GM18508 (cell line): ENCODE results near the gene SCMH1.
"Not testable (repeated sequence)": the region's sequence is repeated elsewhere in the genome, so short reads cannot be mapped to it uniquely, and the experiment has no call there.

Source experiments
- ATAC-seq: cut with Tn5 transposase; IDR thresholded peaks from one replicate; pipeline ENCODE4 v1.9.1; 2021; ENCODE audit warnings: moderate number of reproducible peaks; ENCODE audit not compliant: insufficient read depth, unreplicated experiment

SCMH1 gene

DNA sequence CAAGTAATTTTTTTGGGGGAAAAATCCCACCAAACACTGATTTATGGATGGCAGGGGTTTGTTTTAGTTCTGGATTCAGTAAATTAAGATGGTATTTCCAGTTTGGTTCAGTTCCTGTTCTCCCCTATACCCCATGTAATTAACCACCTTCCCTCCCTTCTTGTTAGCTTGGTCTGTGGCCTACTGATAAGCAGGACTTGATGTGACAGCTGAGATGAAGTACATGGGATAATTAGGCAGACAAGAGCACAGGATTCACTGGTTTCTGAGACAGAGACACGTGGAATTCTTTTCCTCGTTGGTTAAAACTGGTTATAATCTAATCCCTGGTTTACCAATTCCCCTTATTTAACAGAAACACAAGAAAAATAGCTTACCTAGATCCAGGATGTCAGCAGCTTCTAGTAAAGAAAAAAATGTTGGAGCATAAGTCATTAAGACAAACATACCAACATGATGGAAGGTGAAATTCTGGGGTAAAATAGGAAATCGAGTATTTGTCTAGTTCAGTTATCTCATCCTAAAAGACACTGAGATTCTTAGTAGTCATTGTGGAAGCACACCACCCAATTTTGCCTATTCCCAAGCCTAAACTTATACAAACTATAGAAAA lies 81.5 kb downstream of the SCMH1 start:
- no peak for ATAC-seq

DNA sequence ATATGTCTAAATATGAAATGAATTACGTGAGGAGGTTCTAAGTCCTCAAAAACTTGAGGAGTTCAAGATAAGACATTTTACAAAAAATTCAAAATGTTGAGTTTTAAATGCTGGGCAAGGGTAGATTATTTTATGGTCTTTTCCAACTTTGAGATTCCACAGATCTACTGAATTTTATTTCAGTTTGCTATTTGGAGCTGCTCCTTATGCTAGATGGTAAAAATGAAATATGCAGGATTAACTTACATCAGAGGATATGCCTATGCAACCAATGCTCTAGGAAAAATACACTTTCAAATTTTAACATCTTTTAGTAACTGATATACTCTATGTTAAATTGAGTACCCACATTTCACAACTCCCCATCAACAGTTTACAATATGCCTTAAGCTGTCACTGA lies 83.1 kb downstream of the SCMH1 start:
- ATAC-seq: no peak

DNA sequence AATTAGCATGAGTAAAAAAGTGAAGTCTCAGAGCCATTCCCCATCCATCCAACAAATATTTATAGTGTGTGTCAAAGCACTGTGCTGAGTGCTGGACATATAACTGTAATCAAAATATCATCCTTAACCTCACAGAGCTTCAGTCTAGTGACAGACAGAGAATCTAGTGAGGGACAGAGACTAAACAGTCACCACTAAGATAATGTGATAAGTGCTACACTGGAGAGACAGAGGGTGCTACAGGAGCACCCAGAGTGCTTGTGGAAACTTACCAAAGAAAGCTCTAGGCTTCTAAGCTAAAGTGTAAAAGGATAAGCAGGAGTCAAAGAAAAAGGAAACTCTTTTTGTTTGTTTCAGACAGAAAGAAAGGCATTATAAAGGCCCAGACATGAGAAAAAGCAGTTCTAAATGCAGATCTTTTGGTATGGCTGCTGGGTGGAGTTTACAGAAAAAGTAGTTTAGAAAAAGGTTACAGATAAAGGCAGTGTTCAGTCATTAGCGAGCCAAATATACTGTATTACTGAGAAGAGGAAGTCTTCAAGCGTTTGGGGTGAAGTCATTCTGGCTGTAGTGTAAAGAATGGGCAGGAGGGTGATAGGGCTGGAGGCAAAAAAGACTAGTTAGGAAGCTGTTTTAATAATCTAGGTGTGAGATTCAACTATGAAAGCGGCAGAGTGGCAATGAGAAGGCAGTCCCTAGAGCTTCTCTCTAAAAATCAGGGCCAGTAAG lies 83.8 kb downstream of the SCMH1 start:
- no peak for ATAC-seq

DNA sequence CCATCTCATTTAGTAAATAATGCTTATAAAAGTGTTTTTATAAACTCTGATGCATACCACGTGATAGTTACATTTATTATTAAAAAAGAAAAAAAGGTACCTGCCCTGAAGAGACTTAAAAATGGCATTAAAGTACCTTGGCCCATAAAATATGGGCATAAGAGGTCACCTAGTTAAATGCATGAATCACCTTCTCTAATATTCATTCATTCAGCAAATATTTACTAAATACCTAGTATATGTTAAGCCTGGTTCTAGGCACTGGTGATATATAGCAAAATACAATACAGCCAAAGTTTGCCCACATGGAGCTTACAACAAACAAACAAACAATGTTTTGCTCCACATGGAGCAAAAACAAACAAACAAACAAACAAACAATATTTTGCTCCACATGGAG lies 87.0 kb downstream of the SCMH1 start:
- no peak for ATAC-seq

DNA sequence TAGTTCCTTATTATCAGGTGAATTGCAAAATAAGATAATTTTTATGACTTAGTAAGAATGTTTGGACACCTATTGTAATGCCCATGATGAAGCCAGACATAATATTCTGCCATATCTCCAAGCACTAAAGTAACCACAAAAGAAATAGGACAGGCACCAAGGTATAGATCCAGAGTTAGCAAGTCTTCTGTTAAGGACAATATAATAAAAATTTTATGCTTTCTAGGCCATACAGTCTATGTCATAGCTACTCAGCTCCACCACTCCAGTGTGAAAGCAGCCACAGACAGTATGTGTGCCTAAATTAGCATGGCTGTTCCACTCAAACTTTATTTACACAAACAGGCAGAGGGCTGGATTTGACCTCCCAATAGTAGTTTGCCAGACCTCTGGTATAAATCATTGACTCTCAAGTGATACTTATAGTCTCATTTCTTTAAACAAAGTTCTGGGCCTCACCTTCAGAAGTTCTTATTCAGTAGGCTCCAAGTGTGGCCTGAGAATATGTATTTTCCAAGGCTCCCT lies 88.3 kb downstream of the SCMH1 start:
- no peak for ATAC-seq

DNA sequence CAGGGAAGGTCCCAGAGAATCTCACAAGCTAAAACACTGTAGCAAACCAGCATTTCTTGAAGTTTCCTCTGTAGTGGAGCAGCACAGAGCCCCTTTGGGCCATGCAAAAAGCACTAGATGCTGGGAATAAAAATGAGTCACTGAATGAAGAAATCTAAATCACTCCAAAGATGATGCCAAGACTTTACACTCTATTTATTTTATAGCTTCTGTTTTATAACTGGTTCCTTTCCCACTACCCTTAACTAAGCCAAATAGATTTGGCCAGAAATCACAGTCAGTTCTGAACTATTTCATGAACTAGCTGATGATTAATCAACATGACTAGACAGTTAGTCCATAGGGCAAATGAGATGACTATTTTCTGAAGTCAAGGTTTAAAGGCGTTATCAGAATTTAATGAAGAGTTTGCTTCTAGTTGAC lies 89.5 kb downstream of the SCMH1 start:
- no peak for ATAC-seq

DNA sequence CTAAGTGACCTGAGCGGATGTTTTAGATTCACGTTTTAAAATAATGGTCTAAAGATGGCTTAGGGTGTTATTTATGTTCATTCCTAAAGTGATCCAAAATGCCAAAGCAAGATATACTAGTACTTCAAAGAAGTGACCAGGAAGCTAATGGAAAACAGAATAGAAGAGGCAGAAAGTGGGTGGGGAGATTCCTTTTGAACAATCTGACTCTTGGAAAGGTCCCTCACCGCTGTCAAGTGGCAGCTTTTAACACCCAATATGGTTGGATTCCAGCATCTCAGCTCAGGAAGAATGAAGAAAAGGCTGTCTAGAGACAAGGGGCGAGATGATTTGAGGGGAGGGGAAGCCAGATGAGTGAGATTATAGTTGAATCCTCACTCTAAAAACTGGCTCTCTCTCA lies 90.3 kb downstream of the SCMH1 start:
- ATAC-seq: no peak

DNA sequence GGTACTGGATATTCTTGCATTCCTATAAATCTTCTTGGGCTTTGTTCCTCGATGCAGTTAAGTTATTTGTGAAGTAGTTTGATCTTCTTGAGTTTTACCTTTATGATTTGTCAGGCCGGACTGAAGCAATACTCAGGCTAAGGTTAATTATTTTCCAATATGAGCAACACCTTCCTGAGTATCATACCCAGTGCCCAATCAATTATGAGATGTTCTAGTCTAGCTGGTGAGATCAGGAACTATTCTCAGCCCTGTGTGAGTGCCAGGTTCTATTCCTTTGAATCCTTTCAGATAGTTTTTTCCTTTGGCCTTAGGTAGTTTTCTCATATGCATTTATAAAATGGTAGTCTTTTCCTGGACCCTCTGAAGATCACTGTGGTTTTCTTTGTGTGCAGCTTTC lies 92.5 kb downstream of the SCMH1 start:
- ATAC-seq: no peak

DNA sequence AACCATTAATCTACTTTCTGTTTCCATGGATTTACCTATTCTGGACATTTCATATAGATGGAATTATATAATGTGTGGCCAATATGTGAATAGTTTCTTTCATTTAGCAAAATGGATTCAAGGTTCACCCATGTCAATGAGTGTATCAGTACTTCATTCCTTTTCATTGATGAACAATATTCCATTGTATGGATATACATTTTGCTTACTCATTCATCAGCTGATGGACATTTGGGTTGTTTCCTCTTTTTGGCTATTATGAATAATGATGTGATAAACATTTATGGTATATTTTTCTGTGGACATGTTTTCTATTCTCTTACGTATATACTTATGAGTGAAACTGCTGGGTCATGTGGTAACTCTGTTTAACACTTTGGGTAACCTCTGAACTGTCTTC lies 97.8 kb downstream of the SCMH1 start:
- no peak for ATAC-seq

DNA sequence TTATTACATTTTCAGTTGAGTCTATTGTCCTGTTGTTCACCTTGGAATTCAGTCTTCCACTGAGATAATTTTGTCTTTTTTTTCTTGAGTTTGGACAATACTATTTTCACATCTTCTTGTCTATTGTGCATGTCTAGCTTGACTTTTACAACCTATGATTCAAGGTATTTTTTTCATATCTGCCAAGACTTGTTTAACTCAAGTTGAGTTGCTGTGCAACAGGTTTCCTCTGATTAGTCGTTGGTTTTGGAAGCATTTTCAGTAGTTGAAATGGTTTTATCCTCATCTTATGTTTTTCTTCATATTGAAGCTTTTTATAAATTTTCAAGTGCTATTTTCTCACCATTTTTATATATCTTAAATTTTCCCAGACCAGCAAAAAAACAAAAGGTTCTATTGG lies 103.6 kb downstream of the SCMH1 start:
- no peak for ATAC-seq

DNA sequence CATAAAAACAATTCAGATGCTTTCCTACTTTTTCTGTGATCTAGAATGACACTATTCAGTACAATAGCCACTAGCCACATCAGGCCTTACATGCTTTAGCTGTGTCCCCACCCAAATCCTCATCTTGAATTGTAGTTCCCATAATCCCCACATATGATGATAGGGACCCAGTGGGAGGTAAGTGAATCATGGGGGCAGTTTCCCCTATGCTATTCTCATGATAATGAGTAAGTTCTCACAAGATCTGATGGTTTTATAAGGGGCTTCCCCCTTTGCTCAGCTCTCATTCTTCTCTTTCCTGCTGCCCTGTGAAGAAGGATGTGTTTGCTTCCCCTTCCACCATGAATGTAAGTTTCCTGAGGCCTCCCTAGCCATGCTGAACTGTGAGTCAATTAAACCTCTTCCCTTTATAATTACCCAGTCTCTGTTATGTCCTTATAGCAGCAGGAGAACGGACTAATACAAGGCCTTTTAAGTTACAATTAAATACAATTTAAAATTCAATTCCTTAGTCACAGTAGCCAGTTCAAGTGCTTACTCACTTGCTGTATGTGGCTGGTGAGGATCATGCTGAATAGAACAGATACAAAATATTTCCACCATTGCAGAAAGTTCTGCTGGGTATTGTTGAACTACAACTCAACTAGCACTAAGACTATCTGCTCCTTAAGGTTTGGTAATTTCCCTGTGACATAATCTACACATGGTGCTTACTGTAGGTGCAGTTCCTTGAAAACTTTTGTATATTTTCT lies 106.7 kb downstream of the SCMH1 start:
- ATAC-seq: no peak

DNA sequence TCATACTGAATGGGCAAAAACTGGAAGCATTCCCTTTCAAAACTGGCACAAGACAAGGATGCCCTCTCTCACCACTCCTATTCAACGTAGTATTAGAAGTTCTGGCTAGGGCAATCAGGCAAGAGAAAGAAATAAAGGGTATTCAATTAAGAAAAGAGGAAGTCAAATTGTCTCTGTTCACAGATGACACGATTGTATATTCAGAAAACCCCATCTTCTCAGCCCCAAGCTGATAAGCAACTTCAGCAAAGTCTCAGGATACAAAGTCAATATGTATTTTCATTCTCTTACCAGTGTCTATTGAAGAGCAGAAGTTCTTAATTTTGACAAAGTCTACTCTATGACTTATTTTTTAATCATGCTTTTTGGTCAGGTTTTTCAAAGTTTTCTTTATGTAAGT lies 107.8 kb downstream of the SCMH1 start:
- ATAC-seq: not testable (repeated sequence)

DNA sequence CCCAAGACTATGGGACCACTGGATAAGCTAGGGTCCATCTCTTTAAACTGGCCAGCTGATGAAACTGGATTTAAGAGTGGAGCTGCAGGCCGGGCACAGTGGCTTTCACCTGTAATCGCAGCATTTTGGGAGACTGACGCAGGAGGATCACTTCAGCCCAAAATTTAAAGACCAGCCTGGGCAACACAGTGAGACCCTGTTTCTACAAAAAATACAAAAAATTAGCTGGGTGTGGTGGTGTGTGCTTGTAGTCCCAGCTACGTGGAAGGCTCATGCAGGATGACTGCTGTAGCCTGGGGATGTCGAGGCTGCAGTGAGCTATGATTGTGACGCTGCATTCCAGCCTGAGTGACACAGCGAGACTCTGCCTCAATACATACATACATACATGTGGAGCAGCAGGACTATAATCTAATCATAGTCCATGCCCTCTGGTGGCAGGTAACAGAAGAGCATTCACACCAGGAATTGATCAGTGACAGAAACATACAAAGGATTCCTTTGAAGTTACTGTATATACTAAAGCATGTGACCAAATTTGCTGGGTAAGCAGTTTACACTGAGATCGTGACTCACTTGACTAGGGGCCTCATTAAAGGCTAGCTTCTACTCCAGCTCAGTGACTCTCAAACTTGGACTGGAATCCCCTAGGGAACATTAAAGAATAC lies 119.1 kb downstream of the SCMH1 start:
- ATAC-seq: no peak

DNA sequence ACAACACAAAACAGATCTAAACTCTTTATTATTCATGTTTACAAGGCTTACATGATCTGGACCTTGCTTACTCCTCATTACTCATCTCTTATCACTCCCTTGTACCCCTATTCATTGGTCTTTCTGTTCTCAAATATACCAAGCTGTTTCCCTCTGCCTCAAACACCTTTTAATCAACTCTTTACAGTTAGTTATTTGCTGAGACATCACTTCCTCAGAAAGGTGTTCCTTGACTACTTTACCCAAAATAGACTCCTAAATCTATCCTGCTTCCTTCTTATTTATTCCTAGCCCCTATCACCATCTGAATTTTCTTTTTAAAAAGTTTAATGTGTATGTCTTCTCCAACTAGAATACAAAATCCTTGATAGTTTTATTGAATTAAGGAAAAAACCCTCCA lies 120.0 kb downstream of the SCMH1 start:
- ATAC-seq: no peak

DNA sequence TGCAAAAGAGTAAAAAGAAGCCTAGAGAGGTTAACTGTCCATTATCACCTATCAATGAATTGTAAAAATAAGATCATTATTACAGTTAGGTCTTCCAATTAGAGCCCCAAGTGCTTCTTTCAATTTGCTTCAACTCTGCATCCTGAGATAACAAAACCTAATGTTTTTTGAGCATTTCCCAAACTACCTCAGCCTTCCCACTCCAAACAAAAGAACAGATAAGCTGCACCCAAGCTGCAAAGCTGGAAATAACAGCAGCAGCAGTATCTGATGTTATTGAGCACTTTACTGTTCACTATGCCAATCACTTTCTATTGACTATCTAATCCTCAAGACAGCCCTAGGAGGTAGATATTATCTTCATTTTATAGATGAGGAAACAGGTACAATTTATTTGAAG lies 123.5 kb downstream of the SCMH1 start:
- no peak for ATAC-seq

DNA sequence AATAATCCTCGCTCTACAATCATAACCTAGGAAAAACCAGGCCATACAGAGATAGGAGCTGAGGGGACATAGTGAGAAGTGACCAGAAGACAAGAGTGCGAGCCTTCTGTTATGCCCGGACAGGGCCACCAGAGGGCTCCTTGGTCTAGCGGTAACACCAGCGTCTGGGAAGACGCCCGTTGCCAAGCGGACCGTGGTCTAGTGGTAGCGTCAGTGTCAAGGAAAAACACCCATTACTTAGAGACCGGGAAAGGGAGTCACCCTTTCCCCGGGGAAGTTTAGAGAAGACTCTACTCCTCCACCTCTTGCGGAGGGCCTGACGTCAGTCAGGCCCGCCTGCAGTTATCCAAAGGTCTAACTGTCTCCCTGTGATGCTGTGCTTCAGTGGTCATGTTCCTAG lies 124.9 kb downstream of the SCMH1 start:
- not testable (repeated sequence) for ATAC-seq

DNA sequence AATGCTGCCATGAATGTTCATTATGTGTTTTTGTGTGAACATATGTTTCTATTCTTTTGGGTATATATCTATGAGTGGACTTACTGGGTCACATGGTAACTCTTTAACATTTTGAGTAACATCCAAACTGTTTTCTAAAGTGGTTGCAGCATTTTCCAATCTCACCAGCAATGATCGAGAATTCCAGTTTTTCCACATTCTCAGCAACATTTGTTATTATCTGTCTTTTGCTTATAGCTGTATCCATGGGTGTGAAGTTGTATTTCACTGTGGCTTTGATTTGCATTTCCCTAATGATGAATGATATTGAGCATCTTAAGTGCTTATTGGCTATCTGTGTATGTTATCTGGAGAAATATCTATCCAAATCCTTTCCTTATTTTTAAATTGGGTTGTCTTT lies 131.4 kb downstream of the SCMH1 start:
- ATAC-seq: no peak

DNA sequence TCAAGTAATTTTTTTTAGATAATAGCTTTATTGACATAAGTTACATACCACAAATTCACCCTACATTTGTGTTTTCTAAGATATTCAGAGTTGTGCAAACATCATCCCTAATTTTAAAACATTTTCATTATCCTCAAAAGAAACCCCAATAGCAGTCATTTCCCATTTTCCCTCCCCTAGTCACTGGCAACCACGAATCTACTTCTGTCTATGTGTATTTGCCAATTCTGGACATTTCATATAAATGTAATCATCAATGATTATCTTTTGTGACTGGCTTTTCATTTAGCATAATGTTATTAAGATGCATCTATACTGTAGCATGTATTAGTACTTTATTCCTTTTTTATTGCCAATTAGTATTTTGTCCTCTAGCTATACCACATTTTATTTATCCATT lies 131.8 kb downstream of the SCMH1 start:
- no peak for ATAC-seq

DNA sequence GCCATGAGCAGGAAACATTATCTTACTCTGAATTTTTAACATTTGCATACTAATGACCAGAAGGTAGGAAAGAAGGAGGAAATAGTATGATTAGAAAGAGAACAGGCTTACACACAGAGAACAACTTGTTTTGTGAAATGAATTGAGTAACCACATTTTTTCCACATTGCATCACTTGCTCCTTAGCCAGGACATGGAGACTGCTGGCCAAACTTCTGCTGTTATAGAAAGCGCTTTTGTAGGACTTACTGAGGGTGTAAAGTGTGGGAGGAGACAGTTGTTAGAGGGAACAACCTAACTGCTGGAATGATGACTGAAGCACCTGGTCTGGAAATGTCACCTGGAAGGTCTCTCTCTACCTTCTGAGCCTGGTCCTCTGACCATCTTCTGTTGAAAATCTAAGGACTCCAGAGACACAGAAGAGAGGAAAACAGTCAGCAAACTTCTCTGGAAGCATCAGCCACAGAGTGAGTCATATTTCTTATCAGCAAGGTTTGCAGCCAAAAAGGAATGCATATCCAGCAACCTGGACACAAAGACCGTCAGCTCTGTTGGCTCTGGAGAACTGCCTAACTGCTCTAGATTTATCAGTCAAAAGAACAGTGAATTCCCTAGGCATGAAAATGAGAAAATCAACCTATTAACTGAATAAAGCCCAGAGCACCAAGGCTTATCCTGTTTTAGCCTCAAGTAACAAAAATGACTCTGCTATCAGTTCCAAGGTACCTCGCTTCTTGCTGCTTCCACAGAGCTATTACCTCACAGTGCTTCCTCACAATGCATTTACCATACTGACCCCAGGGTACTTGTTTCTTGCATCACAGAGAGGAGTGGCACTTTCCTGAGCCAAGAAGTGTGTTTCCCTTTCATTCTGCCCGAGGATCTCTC lies 132.6 kb downstream of the SCMH1 start:
- ATAC-seq: no peak
